Measurements from ENCODE around the gene DPH2.

DPH2 gene

GRCh38 chr1:43982241-43982640 is 12.4 kb downstream of the DPH2 start:
- TF ChIP-seq, protein P1, sequence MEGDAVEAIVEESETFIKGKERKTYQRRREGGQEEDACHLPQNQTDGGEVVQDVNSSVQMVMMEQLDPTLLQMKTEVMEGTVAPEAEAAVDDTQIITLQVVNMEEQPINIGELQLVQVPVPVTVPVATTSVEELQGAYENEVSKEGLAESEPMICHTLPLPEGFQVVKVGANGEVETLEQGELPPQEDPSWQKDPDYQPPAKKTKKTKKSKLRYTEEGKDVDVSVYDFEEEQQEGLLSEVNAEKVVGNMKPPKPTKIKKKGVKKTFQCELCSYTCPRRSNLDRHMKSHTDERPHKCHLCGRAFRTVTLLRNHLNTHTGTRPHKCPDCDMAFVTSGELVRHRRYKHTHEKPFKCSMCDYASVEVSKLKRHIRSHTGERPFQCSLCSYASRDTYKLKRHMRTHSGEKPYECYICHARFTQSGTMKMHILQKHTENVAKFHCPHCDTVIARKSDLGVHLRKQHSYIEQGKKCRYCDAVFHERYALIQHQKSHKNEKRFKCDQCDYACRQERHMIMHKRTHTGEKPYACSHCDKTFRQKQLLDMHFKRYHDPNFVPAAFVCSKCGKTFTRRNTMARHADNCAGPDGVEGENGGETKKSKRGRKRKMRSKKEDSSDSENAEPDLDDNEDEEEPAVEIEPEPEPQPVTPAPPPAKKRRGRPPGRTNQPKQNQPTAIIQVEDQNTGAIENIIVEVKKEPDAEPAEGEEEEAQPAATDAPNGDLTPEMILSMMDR (IDR thresholded peaks at IDR 0.05; ENCODE audit: low read length, missing control alignments) = no peak
- H3K4me3 ChIP-seq (replicated peaks; ENCODE audit: low read depth, low read length) = no peak overlapping the region
- no peak for DNase-seq (ENCODE audit: low read depth)

GRCh38 chr1:43982808-43983207 is 13.0 kb downstream of the DPH2 start:
- TF ChIP-seq, protein P1 (IDR thresholded peaks at IDR 0.05; ENCODE audit: low read length, missing control alignments) = no peak
- no peak overlapping the region for H3K4me3 ChIP-seq (replicated peaks; ENCODE audit: low read depth, low read length)
- no peak for DNase-seq (ENCODE audit: low read depth)

- DNase-seq (ENCODE audit: low read depth) = no peak
- TF ChIP-seq, protein P1 (IDR thresholded peaks at IDR 0.05; ENCODE audit: low read length, missing control alignments) = no peak
- no peak overlapping the region for H3K4me3 ChIP-seq (replicated peaks; ENCODE audit: low read depth, low read length)
These were observed 13.6 kb downstream of the DPH2 start for GRCh38 chr1:43983253-43983899.

GRCh38 chr1:43984855-43985254 is 15.0 kb downstream of the DPH2 start:
- TF ChIP-seq, protein P1 (IDR thresholded peaks at IDR 0.05; ENCODE audit: low read length, missing control alignments) = no peak
- no peak overlapping the region for H3K4me3 ChIP-seq (replicated peaks; ENCODE audit: low read depth, low read length)
- DNase-seq (ENCODE audit: low read depth) = no peak

GRCh38 chr1:43985984-43986595 is 16.3 kb downstream of the DPH2 start:
- H3K4me3 ChIP-seq (replicated peaks; ENCODE audit: low read depth, low read length) = no peak overlapping the region
- no peak for DNase-seq (ENCODE audit: low read depth)
- TF ChIP-seq, protein P1 (IDR thresholded peaks at IDR 0.05; ENCODE audit: low read length, missing control alignments) = no peak

DNA sequence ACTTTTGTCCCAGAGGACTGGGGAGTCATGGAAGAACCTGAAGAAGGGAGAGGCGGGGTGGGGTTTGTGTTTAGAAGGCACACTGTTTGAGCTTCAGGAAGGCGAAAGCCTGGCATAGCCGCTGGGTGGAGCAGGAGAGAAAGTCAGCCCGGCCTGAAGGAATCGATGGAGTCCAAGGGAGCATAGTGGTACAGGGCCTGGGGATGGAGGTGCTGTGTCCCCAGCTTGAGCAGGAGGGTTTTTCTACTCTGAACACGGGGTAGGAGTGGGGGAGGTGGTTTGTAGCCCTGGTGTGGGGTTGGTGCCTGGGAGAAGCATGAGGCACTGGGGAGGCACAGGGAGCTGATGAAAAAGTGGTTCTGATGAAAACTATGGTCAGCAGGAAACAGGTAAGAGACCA is 16.9 kb downstream of the DPH2 start:
- H3K4me3 ChIP-seq (replicated peaks; ENCODE audit: low read depth, low read length) = no peak overlapping the region
- no peak for DNase-seq (ENCODE audit: low read depth)
- TF ChIP-seq, protein P1 (IDR thresholded peaks at IDR 0.05; ENCODE audit: low read length, missing control alignments) = peak; percentile 13
